ENCODE data around the gene KCNK17. TPM values are rescaled to one million over a fixed set of nuclear protein-coding genes. Genes with fewer than 3 reads are reported as not detected.

KCNK17 gene
- total RNA-seq, 1 donor from 2014 or later, result not detected

DNA sequence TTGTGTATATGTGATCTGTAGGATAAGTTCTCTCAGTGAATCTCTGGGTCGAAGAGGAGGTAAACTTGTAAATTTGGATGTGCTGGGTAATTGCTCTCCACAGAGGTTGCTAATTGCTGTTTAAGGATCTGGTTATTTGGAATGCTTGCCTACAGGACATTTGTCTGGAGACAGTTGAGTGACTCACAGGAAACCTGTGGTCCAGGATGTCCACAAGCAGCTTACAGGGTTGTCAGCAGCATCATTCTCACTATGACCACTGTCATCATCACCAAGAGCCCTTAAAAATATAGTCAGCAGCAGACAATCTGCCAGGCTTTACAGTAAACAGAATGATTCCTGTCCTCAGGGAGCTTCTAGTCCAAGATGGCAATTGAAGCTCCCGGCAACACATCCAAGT lies 53.8 kb downstream of the KCNK17 start:
- FAIRE-seq, result no peak
- Histone ChIP-seq H3K4me3 (ENCODE audit: low read depth, low read length) (no peak overlapping the region), H3K27me3 (ENCODE audit: control insufficient read depth, insufficient read depth, low read length) (peaks cover 2% of the 10 kb centered on the region), H3K36me3 (ENCODE audit: control insufficient read depth, insufficient read depth, low read length) (no peaks in the 10 kb centered on the region)
- DNase-seq (ENCODE audit: low read depth), result peak; percentile 19
- no peak for TF ChIP-seq CTCF (IDR thresholded peaks at IDR 0.05; ENCODE audit: insufficient read depth, low read length, severe bottlenecking)

DNA sequence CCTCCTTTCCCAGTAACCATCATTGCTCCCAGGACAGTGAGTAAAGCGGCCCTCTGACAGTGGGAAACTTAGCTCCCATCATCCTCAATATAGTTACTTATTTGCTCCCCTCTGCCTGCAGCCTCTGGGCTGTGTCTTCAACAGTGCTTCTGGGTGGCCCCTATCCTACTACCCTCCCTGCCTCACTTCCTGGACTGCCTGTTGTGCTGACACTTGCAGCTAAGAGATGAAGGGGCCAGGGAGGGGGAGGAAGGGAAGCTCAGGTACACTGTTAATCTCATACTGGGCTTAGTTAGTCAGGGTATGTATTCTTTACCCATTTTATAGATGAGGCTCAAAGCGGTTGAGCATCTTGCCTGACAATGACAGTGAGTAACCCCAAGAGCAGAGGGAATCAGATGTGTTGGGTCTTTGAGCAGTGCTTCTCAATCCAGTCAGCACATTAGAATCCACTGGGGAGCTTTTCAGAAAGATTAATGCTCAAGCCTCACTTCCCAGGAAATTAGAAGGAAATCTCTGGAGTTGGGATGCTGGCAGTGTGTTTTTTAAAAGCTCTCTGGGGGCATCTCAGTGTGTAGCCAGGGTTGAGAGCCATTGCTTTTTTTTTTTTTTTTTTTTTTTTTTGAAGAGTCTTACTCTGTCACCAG lies 57.8 kb downstream of the KCNK17 start:
- TF ChIP-seq CTCF (IDR thresholded peaks at IDR 0.05; ENCODE audit: insufficient read depth, low read length, severe bottlenecking), result no peak
- FAIRE-seq, result no peak
- DNase-seq (ENCODE audit: low read depth), result no peak
- Histone ChIP-seq H3K36me3 (ENCODE audit: control insufficient read depth, insufficient read depth, low read length) (no peaks in the 10 kb centered on the region), H3K27me3 (ENCODE audit: control insufficient read depth, insufficient read depth, low read length) (no peaks in the 10 kb centered on the region), H3K4me3 (ENCODE audit: low read depth, low read length) (no peak overlapping the region)

GRCh38 chr6:39254999-39255535 lies 59.2 kb downstream of the KCNK17 start:
- no peak for TF ChIP-seq CTCF (IDR thresholded peaks at IDR 0.05; ENCODE audit: insufficient read depth, low read length, severe bottlenecking)

GRCh38 chr6:39251406-39251805 lies 62.8 kb downstream of the KCNK17 start:
- TF ChIP-seq CTCF (IDR thresholded peaks at IDR 0.05; ENCODE audit: insufficient read depth, low read length, severe bottlenecking), result no peak
- Histone ChIP-seq H3K27me3 (ENCODE audit: control insufficient read depth, insufficient read depth, low read length) (no peaks in the 10 kb centered on the region), H3K4me3 (ENCODE audit: low read depth, low read length) (no peak overlapping the region), H3K36me3 (ENCODE audit: control insufficient read depth, insufficient read depth, low read length) (no peaks in the 10 kb centered on the region)
- FAIRE-seq (no peak), DNase-seq (ENCODE audit: low read depth) (peak; percentile 13)

More at GRCh38 chr6:39254999-39255535, 59.2 kb downstream of the KCNK17 start:
- Histone ChIP-seq H3K4me3 (ENCODE audit: low read depth, low read length) (no peak overlapping the region), H3K36me3 (ENCODE audit: control insufficient read depth, insufficient read depth, low read length) (no peaks in the 10 kb centered on the region), H3K27me3 (ENCODE audit: control insufficient read depth, insufficient read depth, low read length) (no peaks in the 10 kb centered on the region)
- no peak for FAIRE-seq
- DNase-seq (ENCODE audit: low read depth), result no peak

DNA sequence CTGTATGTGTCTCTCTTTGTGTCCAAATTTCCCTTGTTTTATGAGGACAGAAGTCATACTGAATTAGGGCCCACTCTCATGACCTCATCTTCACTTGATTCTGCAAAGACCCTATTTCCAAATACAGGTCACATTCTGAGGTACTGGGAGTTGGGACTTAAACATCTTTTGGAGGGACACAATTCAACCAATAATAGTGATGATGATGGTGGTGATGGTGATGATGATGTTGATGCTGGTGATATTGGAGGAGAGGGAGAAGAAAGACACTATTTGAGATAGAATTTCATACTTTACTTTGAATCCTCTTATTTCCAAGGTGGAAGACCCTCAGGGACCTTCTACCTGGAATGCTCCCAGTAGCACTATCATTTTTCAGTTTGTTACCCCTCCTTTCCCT lies 63.7 kb downstream of the KCNK17 start:
- Histone ChIP-seq H3K27me3 (ENCODE audit: control insufficient read depth, insufficient read depth, low read length) (no peaks in the 10 kb centered on the region), H3K36me3 (ENCODE audit: control insufficient read depth, insufficient read depth, low read length) (no peaks in the 10 kb centered on the region), H3K4me3 (ENCODE audit: low read depth, low read length) (no peak overlapping the region)
- DNase-seq (ENCODE audit: low read depth) (no peak), FAIRE-seq (no peak)
- TF ChIP-seq CTCF (IDR thresholded peaks at IDR 0.05; ENCODE audit: insufficient read depth, low read length, severe bottlenecking), result no peak

DNA sequence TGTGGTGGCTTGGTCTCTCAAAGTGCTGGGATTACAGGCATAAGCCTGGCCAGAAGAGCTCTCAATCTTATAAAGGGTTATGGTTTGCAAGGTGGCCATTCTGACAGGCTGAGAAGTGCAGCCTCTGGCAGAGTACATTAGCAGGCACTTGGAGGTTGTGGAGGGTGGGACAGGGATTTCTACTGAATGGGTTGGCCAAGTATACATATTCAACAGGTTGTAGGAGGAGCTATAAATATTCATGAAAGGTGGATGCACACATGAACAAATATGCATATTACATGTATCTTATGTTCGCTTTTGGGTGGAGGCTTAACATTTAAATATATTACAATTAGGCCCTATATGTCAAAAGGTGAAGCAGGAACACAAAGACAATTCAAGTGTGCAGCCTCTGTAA lies 64.9 kb downstream of the KCNK17 start:
- Histone ChIP-seq H3K4me3 (ENCODE audit: low read depth, low read length) (no peak overlapping the region), H3K27me3 (ENCODE audit: control insufficient read depth, insufficient read depth, low read length) (no peaks in the 10 kb centered on the region), H3K36me3 (ENCODE audit: control insufficient read depth, insufficient read depth, low read length) (no peaks in the 10 kb centered on the region)
- DNase-seq (ENCODE audit: low read depth), result no peak
- no peak for TF ChIP-seq CTCF (IDR thresholded peaks at IDR 0.05; ENCODE audit: insufficient read depth, low read length, severe bottlenecking)
- FAIRE-seq, result no peak

Measured in bronchial epithelial cell (primary cell).